Skin of body (tissue), 1 donor: ENCODE data around the gene ZNF71. TPM values are rescaled to one million over a fixed set of nuclear protein-coding genes. Genes with fewer than 3 reads are reported as not detected.

Experiments used
- total RNA-seq: library from RNA; depleted of rRNA; stranded (reverse); fragments of >200 nt; gene quantifications from one replicate; pipeline ENCODE4 v1.2.3, GENCODE V29; 2014

ZNF71 gene
- total RNA-seq, 1 donor from 2014 or later, result 5.7 TPM

Other genes starting within 250 kb of the ZNF71 start
- gene ZNF582, start 201.8 kb upstream of the ZNF71 start, total RNA-seq, result 2.6 TPM
- gene ZNF583, start 191.0 kb upstream of the ZNF71 start, total RNA-seq, result 6.3 TPM
- 10.6 TPM for gene ZNF667, start 118.0 kb upstream of the ZNF71 start, total RNA-seq
- 8.9 TPM for gene ZNF471, start 87.4 kb upstream of the ZNF71 start, total RNA-seq
- 8.2 TPM for gene ZFP28, start 56.4 kb upstream of the ZNF71 start, total RNA-seq
- gene ZNF470, start 27.8 kb upstream of the ZNF71 start, total RNA-seq, result 3.9 TPM
- gene SMIM17, start 47.9 kb downstream of the ZNF71 start, total RNA-seq, result 0.20 TPM
- gene ZNF835, start 76.5 kb downstream of the ZNF71 start, total RNA-seq, result 1.8 TPM
- gene PEG3, start 245.4 kb downstream of the ZNF71 start, total RNA-seq, result 37.3 TPM
- gene ZIM2, start 245.4 kb downstream of the ZNF71 start, total RNA-seq, result 1.2 TPM